AG08396 (cell line): Measurements from ENCODE around the gene DYNLT2.
"Not testable (repeated sequence)": the region's sequence is repeated elsewhere in the genome, so short reads cannot be mapped to it uniquely, and the experiment has no call there.

Experiments
- DNase-seq: peaks from one replicate; pipeline ENCODE4 v3.0.0; 2012; ENCODE audit warnings: low spot score, mixed read lengths

The DYNLT2 gene

DNA sequence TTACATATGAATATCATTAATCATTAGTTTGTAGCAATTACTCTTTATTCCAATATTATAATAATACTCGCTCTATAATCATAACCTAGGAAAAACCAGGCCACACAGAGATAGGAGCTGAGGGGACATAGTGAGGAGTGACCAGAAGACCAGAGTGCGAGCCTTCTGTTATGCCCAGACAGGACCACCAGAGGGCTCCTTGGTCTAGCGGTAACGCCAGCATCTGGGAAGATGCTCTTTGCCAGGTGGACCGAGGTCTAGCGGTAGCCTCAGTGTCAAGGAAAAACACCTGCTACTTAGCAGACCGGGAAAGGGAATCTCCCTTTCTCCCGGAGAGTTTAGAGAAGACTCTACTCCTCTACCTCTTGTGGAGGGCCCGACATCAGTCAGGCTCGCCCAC, 54.3 kb downstream of the DYNLT2 start:
- DNase-seq, result not testable (repeated sequence)

DNA sequence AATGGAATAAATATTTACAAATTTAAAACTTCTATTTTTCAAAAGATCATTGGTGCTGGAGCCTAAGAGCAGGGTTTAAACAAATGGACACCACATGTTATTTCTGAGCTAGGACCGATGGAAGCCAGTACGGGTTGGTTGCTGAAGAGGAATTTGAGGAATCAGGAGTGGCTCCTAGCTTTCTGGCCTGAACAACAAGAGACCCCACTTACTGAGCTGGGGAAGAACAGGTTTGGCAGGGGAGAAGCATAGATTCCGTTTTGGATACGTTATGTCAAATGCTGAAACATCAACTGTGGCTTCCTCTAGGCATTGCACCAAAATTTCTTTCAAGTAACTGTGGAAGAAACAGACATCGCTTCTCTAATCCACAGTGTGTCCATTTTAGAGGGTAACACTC, 56.2 kb downstream of the DYNLT2 start:
- DNase-seq, result no peak

DNA sequence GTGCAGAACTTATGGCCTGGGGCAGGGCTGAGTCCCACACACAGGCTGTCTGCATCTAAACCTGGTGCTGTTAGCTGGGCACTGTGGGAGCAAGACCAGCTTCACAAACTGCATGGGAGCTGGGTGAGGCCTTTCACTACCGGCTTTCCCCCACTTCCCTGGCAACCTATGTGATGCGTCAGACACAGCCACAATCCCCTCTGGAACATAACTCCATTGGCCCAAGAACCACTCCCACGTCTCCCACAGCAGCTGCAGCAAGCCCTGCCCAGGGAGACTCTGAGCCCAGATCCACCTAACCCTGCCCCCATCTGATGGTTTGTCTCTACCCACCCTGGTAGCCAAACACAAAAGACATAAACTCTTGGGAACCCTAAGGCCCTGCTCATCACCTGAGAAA, 58.9 kb downstream of the DYNLT2 start:
- DNase-seq, result no peak

- no peak for DNase-seq
These were observed 60.1 kb downstream of the DYNLT2 start for GRCh38 chr6:169691260-169691659.
